Measurements from ENCODE around the gene TMEM33.

TMEM33 gene

GRCh38 chr4:41998019-41998418, 62.8 kb downstream of the TMEM33 start:
- DNase-seq (ENCODE audit: low spot score), result no peak

- DNase-seq (ENCODE audit: low spot score), result no peak
Measured at GRCh38 chr4:41999321-41999720, 64.1 kb downstream of the TMEM33 start.

GRCh38 chr4:42008011-42008786, 73.0 kb downstream of the TMEM33 start:
- no peak for DNase-seq (ENCODE audit: low spot score)

Measured in hepatic stellate cell (primary cell).